ENCODE results near the gene SLC25A36. TPM values are rescaled to one million over a fixed set of nuclear protein-coding genes. Genes with fewer than 3 reads are reported as not detected.
"Not testable (repeated sequence)": the region's sequence is repeated elsewhere in the genome, so short reads cannot be mapped to it uniquely, and the experiment has no call there.

Gene SLC25A36
- total RNA-seq, 4 donors from 2014 or later, result 49.3 to 87.9 (median 53.2) TPM

- Histone ChIP-seq H3K27ac (no peak overlapping the region), H3K36me3 (no peaks in the 10 kb centered on the region), H3K4me1 (no peaks in the 10 kb centered on the region), H3K9me3 (peaks cover 0 to 6% (median 0%) of the 10 kb centered on the region in 4 donors), H3K27me3 (no peaks in the 10 kb centered on the region), H3K4me3 (no peak overlapping the region)
- TF ChIP-seq CTCF (IDR thresholded peaks at IDR 0.05) (no peak), POLR2A (IDR thresholded peaks at IDR 0.05) (no peak)
- no peak for DNase-seq
Measured at GRCh38 chr3:140933552-140933951, 8.1 kb upstream of the SLC25A36 start.

GRCh38 chr3:140939305-140939704 is 2.3 kb upstream of the SLC25A36 start:
- H3K27ac ChIP-seq, H3K27me3 ChIP-seq: not testable (repeated sequence)
- H3K4me1 ChIP-seq, result peaks cover 0 to 11% (median 3%) of the 10 kb centered on the region in 4 donors

GRCh38 chr3:140941090-140941433 is 574 bp upstream of the SLC25A36 start:
- peaks cover 0 to 24% (median 3%) of the 10 kb centered on the region in 4 donors for H3K4me1 ChIP-seq
- H3K4me3 ChIP-seq, result peak overlapping the region; percentile 82 to 92 (median 86)
- no peak for TF ChIP-seq CTCF (IDR thresholded peaks at IDR 0.05)
- TF ChIP-seq POLR2A (IDR thresholded peaks at IDR 0.05), result no peak
- H3K36me3 ChIP-seq, result no peaks in the 10 kb centered on the region
- no peak for DNase-seq
- no peaks in the 10 kb centered on the region for H3K27me3 ChIP-seq
- peaks cover 0 to 1% (median 0%) of the 10 kb centered on the region in 4 donors for H3K9me3 ChIP-seq
- peak overlapping the region; percentile 93 to 99 (median 97) for H3K27ac ChIP-seq

More at GRCh38 chr3:140939305-140939704, 2.3 kb upstream of the SLC25A36 start:
- not testable (repeated sequence) for H3K36me3 ChIP-seq, H3K4me3 ChIP-seq, DNase-seq, H3K9me3 ChIP-seq

GRCh38 chr3:140942221-140943104 is 827 bp downstream of the SLC25A36 start:
- Histone ChIP-seq H3K4me1 (peaks cover 0 to 29% (median 3%) of the 10 kb centered on the region in 4 donors), H3K4me3 (peak overlapping the region; percentile 82 to 92 (median 86))
- peak; percentile 40 to 77 (median 72) for DNase-seq

GRCh38 chr3:140943781-140944552 is 2.3 kb downstream of the SLC25A36 start:
- DNase-seq, result no peak
- H3K4me3 ChIP-seq, result peak overlapping the region in 2 of 4 donors; percentile 83 to 92
- H3K4me1 ChIP-seq, result peaks cover 0 to 29% (median 3%) of the 10 kb centered on the region in 4 donors
- TF ChIP-seq POLR2A (IDR thresholded peaks at IDR 0.05) (peak; percentile 3 to 8), CTCF (IDR thresholded peaks at IDR 0.05) (no peak)
- peak overlapping the region in 2 of 4 donors; percentile 31 to 48 for H3K27ac ChIP-seq
- no peaks in the 10 kb centered on the region for H3K9me3 ChIP-seq
- no peaks in the 10 kb centered on the region for H3K36me3 ChIP-seq
- no peaks in the 10 kb centered on the region for H3K27me3 ChIP-seq

More at GRCh38 chr3:140942221-140943104, 827 bp downstream of the SLC25A36 start:
- Histone ChIP-seq H3K27ac (peak overlapping the region; percentile 93 to 99 (median 97)), H3K9me3 (no peaks in the 10 kb centered on the region), H3K27me3 (no peaks in the 10 kb centered on the region), H3K36me3 (no peaks in the 10 kb centered on the region)
- TF ChIP-seq CTCF (IDR thresholded peaks at IDR 0.05) (peak in 1 of 6 experiments; percentile 7), POLR2A (IDR thresholded peaks at IDR 0.05) (peak in 1 of 2 donors; percentile 17)

Measured in Peyer's patch (tissue), 4 donors.